ENCODE results near the gene CDKN2B.
A peak's percentile ranks its signal among the peaks of the same experiment; 100 is the strongest.

CDKN2B gene

DNA sequence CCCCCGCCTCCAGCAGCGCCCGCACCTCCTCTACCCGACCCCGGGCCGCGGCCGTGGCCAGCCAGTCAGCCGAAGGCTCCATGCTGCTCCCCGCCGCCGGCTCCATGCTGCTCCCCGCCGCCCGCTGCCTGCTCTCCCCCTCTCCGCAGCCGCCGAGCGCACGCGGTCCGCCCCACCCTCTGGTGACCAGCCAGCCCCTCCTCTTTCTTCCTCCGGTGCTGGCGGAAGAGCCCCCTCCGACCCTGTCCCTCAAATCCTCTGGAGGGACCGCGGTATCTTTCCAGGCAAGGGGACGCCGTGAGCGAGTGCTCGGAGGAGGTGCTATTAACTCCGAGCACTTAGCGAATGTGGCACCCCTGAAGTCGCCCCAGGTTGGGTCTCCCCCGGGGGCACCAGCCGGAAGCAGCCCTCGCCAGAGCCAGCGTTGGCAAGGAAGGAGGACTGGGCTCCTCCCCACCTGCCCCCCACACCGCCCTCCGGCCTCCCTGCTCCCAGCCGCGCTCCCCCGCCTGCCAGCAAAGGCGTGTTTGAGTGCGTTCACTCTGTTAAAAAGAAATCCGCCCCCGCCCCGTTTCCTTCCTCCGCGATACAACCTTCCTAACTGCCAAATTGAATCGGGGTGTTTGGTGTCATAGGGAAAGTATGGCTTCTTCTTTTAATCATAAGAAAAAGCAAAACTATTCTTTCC lies 34.2 kb downstream of the CDKN2B start:
- DNase-seq (ENCODE audit: insufficient read length) (no peak), FAIRE-seq (peak; percentile 56)
- TF ChIP-seq POLR2A (IDR thresholded peaks at IDR 0.05; ENCODE audit: low read depth, low read length): no peak
- no peak for TF ChIP-seq TAF1 (IDR thresholded peaks at IDR 0.05; ENCODE audit: borderline replicate concordance, low read depth, low read length)
- TF ChIP-seq POLR2AphosphoS5 (IDR thresholded peaks at IDR 0.05; ENCODE audit: low read depth, low read length): no peak

DNA sequence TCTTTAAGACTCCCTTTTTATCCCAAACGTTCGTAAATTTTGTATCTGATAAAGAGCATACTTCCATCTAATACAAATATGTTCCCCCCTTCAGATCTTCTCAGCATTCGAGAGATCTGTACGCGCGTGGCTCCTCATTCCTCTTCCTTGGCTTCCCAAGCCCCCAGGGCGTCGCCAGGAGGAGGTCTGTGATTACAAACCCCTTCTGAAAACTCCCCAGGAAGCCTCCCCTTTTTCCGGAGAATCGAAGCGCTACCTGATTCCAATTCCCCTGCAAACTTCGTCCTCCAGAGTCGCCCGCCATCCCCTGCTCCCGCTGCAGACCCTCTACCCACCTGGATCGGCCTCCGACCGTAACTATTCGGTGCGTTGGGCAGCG lies 34.8 kb downstream of the CDKN2B start:
- DNase-seq (ENCODE audit: insufficient read length) (no peak), FAIRE-seq (no peak)
- no peak for TF ChIP-seq POLR2A (IDR thresholded peaks at IDR 0.05; ENCODE audit: low read depth, low read length)
- TF ChIP-seq POLR2AphosphoS5 (IDR thresholded peaks at IDR 0.05; ENCODE audit: low read depth, low read length): no peak
- TF ChIP-seq TAF1 (IDR thresholded peaks at IDR 0.05; ENCODE audit: borderline replicate concordance, low read depth, low read length): no peak

DNA sequence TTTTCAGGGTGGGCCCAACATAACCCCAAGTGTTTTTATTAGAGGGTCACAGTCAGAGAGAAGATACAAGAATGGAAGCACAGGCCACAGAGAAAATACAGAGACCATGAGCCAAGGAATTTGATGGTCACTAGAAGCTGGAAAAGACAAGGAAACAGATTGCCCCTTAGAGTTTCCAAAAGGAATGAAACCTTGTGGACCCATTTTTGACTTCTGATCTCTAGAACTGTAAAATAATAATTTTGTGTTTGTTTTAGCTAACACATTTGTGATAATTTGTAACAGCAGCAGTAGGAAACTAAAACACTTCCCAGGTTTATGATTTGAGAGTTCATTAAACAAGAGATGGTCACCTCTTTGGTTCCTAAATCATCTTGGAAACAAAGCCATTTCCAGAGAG lies 36.7 kb downstream of the CDKN2B start:
- TF ChIP-seq POLR2AphosphoS5 (IDR thresholded peaks at IDR 0.05; ENCODE audit: low read depth, low read length) (no peak), TAF1 (IDR thresholded peaks at IDR 0.05; ENCODE audit: borderline replicate concordance, low read depth, low read length) (no peak), POLR2A (IDR thresholded peaks at IDR 0.05; ENCODE audit: low read depth, low read length) (no peak)
- no peak for DNase-seq (ENCODE audit: insufficient read length)
- FAIRE-seq: no peak

DNA sequence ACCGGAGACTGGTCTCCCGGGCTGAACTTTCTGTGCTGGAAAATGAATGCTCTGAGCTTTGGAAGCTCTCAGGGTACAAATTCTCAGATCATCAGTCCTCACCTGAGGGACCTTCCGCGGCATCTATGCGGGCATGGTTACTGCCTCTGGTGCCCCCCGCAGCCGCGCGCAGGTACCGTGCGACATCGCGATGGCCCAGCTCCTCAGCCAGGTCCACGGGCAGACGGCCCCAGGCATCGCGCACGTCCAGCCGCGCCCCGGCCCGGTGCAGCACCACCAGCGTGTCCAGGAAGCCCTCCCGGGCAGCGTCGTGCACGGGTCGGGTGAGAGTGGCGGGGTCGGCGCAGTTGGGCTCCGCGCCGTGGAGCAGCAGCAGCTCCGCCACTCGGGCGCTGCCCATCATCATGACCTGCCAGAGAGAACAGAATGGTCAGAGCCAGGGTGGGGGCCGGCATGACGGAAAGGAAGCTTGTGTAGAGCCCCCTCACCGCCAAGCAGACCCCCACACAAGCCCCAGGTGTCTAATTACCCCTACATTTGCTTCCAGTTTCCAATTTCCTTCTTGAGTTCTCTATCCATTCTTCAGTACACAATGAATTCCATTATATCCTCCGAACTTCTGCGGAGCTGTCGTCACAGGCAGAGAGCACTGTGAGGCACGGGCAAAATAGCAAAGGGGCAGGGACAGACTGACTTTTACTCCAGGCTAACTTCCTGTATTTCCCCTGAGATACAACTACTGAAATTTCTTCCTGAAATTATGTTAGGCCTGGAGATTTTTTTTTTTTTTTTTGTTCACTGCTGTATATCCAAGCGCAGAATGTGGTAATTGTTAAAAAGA lies 38.1 kb downstream of the CDKN2B start:
- FAIRE-seq (no peak), DNase-seq (ENCODE audit: insufficient read length) (no peak)
- no peak for TF ChIP-seq POLR2AphosphoS5 (IDR thresholded peaks at IDR 0.05; ENCODE audit: low read depth, low read length)
- TF ChIP-seq TAF1 (IDR thresholded peaks at IDR 0.05; ENCODE audit: borderline replicate concordance, low read depth, low read length): no peak

DNA sequence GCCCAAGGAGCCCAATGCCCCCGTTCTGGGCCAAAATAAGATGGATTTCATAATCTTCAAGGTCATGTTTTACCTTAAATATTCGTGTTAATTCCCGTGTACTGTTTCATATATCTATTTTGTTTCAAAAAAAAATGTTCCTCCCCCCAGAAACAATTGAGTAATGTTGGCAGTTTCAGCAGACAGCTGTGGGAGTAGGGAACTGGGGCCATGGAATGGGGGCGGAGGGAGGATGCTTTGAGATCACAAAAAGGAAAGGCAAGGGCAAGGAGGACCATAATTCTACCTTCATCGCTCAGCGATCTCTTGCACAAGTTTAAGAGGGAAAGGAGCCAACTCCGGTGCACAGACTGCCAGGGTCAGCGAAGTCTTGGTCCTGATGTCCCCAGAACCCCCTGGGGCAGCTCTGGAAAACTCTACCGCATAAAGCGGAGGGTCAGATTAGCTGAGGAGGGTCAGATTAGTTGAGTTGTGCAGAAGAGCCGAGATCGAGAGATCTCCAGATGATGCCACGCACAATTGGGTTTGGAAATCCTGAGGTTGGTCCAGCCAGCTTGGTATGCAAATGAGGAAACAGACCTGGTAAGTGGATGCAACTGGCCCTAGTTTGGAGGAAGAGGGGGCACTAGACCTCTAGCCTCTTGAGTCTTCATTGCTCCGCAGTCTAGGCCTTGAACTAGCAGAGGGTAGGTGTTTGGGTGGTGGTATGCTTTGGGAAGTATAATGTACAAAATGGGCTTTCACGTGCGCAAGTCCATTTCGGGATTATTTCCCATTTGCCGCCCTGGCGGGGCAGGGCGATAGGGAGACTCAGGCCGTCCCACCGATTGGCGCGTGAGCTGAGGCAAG lies 38.9 kb downstream of the CDKN2B start:
- DNase-seq (ENCODE audit: insufficient read length) (no peak), FAIRE-seq (no peak)

DNA sequence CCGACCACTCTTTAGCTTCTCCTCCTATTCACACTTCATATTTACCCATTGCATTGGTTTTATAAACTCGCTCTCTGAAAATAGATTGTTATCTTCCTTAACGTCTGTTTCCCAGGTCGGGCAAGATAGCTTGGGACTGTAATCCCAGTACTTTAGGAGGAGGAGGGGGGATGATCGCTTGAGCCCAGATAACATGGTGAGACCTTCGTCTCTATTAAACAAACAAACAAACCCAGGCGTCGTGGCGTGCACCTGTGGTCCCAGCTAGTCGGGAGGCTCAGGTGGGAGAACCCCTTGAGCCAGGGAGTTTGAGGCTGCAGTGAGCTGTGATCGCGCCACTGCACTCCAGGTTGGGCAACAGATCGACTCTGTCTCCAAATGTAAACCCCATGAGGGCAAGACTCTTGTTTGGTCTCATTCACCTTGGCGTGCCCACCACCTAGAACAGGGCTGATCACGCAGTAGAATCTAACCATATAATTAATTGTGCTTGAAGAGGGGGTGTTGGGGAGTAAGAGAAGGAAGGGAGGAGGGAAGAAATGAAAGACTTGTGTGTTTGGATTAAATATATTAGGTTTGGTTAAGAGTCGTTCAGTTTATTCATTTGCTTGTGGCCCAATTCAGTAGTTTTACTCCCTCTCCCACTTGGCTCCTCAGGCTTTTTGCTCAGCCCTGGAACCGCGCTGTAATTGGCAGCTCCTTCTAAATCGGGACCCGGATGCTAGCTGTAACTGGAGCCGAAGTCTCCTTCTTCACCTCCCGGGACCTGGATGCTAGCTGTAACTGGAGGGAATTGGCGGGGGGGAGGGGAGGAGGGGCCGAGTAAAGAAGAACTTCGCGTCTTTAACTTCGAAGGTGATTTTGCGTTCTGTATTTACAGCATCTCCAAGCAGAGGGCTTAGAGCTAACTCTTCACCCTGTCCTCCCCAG lies 39.8 kb downstream of the CDKN2B start:
- no peak for TF ChIP-seq POLR2A (IDR thresholded peaks at IDR 0.05; ENCODE audit: low read depth, low read length)
- no peak for TF ChIP-seq POLR2AphosphoS5 (IDR thresholded peaks at IDR 0.05; ENCODE audit: low read depth, low read length)
- TF ChIP-seq TAF1 (IDR thresholded peaks at IDR 0.05; ENCODE audit: borderline replicate concordance, low read depth, low read length): no peak
- no peak for DNase-seq (ENCODE audit: insufficient read length)
- no peak for FAIRE-seq

More for the DNA sequence above, 38.9 kb downstream of the CDKN2B start:
- TF ChIP-seq TAF1 (IDR thresholded peaks at IDR 0.05; ENCODE audit: borderline replicate concordance, low read depth, low read length): no peak
- TF ChIP-seq POLR2A (IDR thresholded peaks at IDR 0.05; ENCODE audit: low read depth, low read length): no peak
- no peak for TF ChIP-seq POLR2AphosphoS5 (IDR thresholded peaks at IDR 0.05; ENCODE audit: low read depth, low read length)

DNA sequence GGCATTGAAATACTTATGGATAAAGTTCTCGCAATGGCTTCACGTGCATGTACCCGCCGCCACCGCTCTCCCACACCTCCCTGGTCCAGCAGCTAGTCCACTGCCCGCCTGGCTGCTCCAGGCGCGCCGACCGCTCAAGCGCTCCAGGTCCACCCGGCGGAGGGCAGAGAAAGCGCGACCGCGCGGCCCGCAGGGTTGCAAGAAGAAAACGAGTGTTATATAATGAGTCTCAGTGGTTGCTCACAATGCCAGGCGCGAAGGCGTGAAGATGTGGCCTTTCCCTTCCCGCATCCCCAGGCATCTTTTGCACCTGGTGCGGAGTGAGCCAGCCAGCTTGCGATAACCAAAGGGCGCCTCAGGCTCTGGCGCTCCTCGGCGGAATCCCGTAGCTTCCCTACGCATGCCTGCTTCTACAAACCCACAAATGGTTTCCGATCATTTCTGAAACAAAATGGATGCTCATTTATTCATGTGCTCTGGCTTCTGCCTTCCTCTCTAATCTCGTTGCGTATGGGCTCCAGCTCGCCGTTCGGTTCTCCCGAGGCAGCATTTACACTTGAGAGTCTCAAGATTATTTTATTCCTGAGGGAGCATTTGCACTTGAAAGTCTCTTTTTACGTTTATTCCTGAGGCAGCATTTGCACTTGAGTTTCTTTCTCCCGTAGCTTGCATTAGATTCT lies 40.6 kb downstream of the CDKN2B start:
- FAIRE-seq: no peak
- no peak for DNase-seq (ENCODE audit: insufficient read length)
- TF ChIP-seq TAF1 (IDR thresholded peaks at IDR 0.05; ENCODE audit: borderline replicate concordance, low read depth, low read length) (no peak), POLR2A (IDR thresholded peaks at IDR 0.05; ENCODE audit: low read depth, low read length) (no peak), POLR2AphosphoS5 (IDR thresholded peaks at IDR 0.05; ENCODE audit: low read depth, low read length) (no peak)

DNA sequence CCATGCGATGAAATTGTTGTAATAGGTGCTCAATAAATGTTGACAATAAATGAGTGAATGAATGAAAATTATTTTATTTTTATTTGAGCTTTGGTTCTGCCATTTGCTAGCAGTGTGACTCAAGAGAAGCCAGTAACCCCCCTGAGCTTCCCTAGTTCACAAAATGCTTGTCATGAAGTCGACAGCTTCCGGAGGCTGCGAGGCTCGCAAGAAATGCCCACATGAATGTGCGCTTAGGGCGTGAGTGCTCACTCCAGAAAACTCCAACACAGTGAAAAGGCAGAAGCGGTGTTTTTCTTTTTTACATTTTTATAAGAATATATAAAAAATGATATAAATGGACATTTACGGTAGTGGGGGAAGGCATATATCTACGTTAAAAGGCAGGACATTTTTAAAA lies 41.4 kb downstream of the CDKN2B start:
- no peak for FAIRE-seq
- DNase-seq (ENCODE audit: insufficient read length): no peak

DNA sequence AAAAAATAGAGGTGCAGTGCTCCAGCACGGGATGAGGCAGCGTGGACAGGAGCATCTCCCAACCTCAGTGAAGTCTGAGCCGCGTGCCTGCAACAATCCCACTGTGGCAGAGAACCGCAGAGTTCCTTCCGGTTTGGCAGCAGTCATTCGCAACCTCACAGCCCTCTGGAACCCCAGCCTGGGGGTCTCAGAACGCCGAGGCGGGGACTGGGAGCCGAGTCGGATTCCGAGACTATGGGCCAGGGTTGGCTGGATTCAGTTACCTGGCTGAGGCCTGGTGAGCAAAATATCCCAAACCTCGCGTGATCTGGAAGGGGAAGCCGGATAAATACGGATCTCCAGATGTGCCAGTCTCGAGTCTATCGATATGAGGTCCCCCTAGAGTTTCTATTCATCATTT lies 41.9 kb downstream of the CDKN2B start:
- FAIRE-seq (no peak), DNase-seq (ENCODE audit: insufficient read length) (no peak)
- TF ChIP-seq POLR2A (IDR thresholded peaks at IDR 0.05; ENCODE audit: low read depth, low read length) (no peak), POLR2AphosphoS5 (IDR thresholded peaks at IDR 0.05; ENCODE audit: low read depth, low read length) (no peak), TAF1 (IDR thresholded peaks at IDR 0.05; ENCODE audit: borderline replicate concordance, low read depth, low read length) (no peak)

More for the DNA sequence above, 41.4 kb downstream of the CDKN2B start:
- TF ChIP-seq TAF1 (IDR thresholded peaks at IDR 0.05; ENCODE audit: borderline replicate concordance, low read depth, low read length): no peak
- no peak for TF ChIP-seq POLR2AphosphoS5 (IDR thresholded peaks at IDR 0.05; ENCODE audit: low read depth, low read length)
- TF ChIP-seq POLR2A (IDR thresholded peaks at IDR 0.05; ENCODE audit: low read depth, low read length): no peak
